OCI-LY7 (cell line): ENCODE data around the gene HOXC6. TPM values are rescaled to one million over a fixed set of nuclear protein-coding genes. Genes with fewer than 3 reads are reported as not detected.

Experiments
- BruUV-seq: library from RNA; stranded (reverse); fragments of 400-500 nt; replicated peaks from 2 replicates; lab custom pipeline; 2021; lab: Mats Ljungman, UMichigan
- CTCF ChIA-PET: fragments of 300-600 bp; sonication (Branson Sonifier 250); formaldehyde crosslinking; loops from one replicate; lab custom pipeline; 2022; ENCODE audit warnings: antibody characterized with exemption; ENCODE audit not compliant: unreplicated experiment; lab: Charles Lee
- POLR2A ChIA-PET: fragments of 300-600 bp; sonication (Branson Sonifier 250); formaldehyde crosslinking; loops from one replicate; lab custom pipeline; 2022; ENCODE audit warnings: antibody characterized with exemption; lab: Charles Lee
- DNase-seq: peaks from one replicate; pipeline ENCODE4 v3.0.0-alpha.2; 2015; ENCODE audit warnings: low spot score
- H2AFZ ChIP-seq: fragments of 200-600 bp; sonication (generic), shearing (Covaris generic); 2 replicates; pipeline ENCODE4 v1.6.1; 2014; ENCODE audit warnings: mild to moderate bottlenecking, antibody characterized with exemption, low read length, moderate library complexity
- H3K27ac ChIP-seq: fragments of 200-600 bp; sonication (generic); 2 replicates; pipeline ENCODE4 v1.5.1; 2014; ENCODE audit warnings: mixed run types, low read depth, mild to moderate bottlenecking, moderate library complexity, low read length, inconsistent platforms; ENCODE audit not compliant: poor library complexity, severe bottlenecking
- H3K36me3 ChIP-seq: fragments of 200-600 bp; sonication (generic); 2 replicates; pipeline ENCODE4 v1.6.1; 2014; ENCODE audit warnings: mild to moderate bottlenecking, antibody characterized with exemption, low read length, moderate library complexity, mixed read lengths; ENCODE audit not compliant: insufficient read depth
- H3K4me1 ChIP-seq: fragments of 200-600 bp; sonication (generic); 2 replicates; pipeline ENCODE4 v1.5.1; 2014; ENCODE audit warnings: mild to moderate bottlenecking, low read length; ENCODE audit not compliant: insufficient read depth, poor library complexity, severe bottlenecking
- H3K4me2 ChIP-seq: fragments of 200-600 bp; sonication (generic); 2 replicates; pipeline ENCODE4 v1.6.1; 2014; ENCODE audit warnings: mild to moderate bottlenecking, low read length
- H3K4me3 ChIP-seq: fragments of 200-600 bp; sonication (generic); 2 replicates; pipeline ENCODE4 v1.5.1; 2014; ENCODE audit warnings: mild to moderate bottlenecking, low read depth, low read length; ENCODE audit not compliant: poor library complexity, severe bottlenecking
- H3K79me2 ChIP-seq: fragments of 200-600 bp; sonication (generic); 2 replicates; pipeline ENCODE4 v1.6.1; 2016; ENCODE audit warnings: low read depth, mild to moderate bottlenecking, low read length, moderate library complexity, mixed read lengths; ENCODE audit not compliant: insufficient read depth
- H3K9me2 ChIP-seq: fragments of 200-600 bp; sonication (generic); 2 replicates; pipeline ENCODE4 v1.6.1; 2016; ENCODE audit warnings: mild to moderate bottlenecking, low read length, mixed read lengths; ENCODE audit not compliant: insufficient read depth
- H3K9me3 ChIP-seq: fragments of 200-600 bp; sonication (generic); 2 replicates; pipeline ENCODE4 v1.6.1; 2014; ENCODE audit warnings: mild to moderate bottlenecking, mixed run types, low read length, mixed read lengths
- H4K20me1 ChIP-seq: fragments of 200-600 bp; sonication (generic); 2 replicates; pipeline ENCODE4 v1.6.1; 2014; ENCODE audit warnings: mild to moderate bottlenecking, antibody characterized with exemption, low read length, moderate library complexity, mixed read lengths; ENCODE audit not compliant: insufficient read depth
- CTCF ChIP-seq: fragments of 200-600 bp; sonication (generic); conservative IDR thresholded peaks from 2 replicates; pipeline ENCODE4 v1.5.1; 2014; ENCODE audit warnings: mild to moderate bottlenecking, antibody characterized with exemption, low read length, moderate library complexity, mixed read lengths
- EZH2phosphoT487 ChIP-seq: fragments of 200-600 bp; sonication (generic); IDR thresholded peaks from 2 replicates; pipeline ENCODE4 v1.6.1; 2018; ENCODE audit warnings: low read depth, borderline replicate concordance, mild to moderate bottlenecking, mixed run types, antibody characterized with exemption, low read length, moderate library complexity, mixed read lengths
- intact Hi-C: fragments of 100-400 bp; cut with micrococcal nuclease; formaldehyde crosslinking; loops from one replicate; pipeline ENCODE4 v1.10.0; 2022; ENCODE audit not compliant: unreplicated experiment
- total RNA-seq, 2 experiments: library from RNA; depleted of rRNA in 1 of 2; stranded (reverse); fragments of >200 nt in 1 of 2; shearing (Covaris generic) in 1 of 2; gene quantifications; 2 replicates each; pipeline ENCODE4 v1.2.3, GENCODE V29; 2014 to 2022

HOXC6 gene
- total RNA-seq, 2 experiments from 2014 or later = 0.92 to 2.7 TPM

GRCh38 chr12:54002278-54002914 is 25.8 kb upstream of the HOXC6 start:
- H3K9me2 ChIP-seq = no peaks in the 10 kb centered on the region
- no peaks in the 10 kb centered on the region; the same call in 1 of the 2 replicates for H4K20me1 ChIP-seq
- BruUV-seq = no TSS peak
- no peaks in the 10 kb centered on the region for H3K36me3 ChIP-seq
- no peak overlapping the region for H3K27ac ChIP-seq
- no peaks in the 10 kb centered on the region for H3K9me3 ChIP-seq
- TF ChIP-seq EZH2phosphoT487 (no peak), CTCF (no peak)
- no peaks in the 10 kb centered on the region for H3K79me2 ChIP-seq
- H2AFZ ChIP-seq = no peak overlapping the region
- no peak overlapping the region for H3K4me3 ChIP-seq
- ChIA-PET CTCF (no interaction called here), POLR2A (no interaction called here)
- intact Hi-C loops = no loop called here
- peaks cover 25% of the 10 kb centered on the region for H3K4me1 ChIP-seq
- no peak for DNase-seq
- H3K4me2 ChIP-seq = no peak overlapping the region

GRCh38 chr12:54002915-54003389 is 25.3 kb upstream of the HOXC6 start:
- Histone ChIP-seq H4K20me1 (no peaks in the 10 kb centered on the region; the same call in 1 of the 2 replicates), H3K79me2 (no peaks in the 10 kb centered on the region), H3K4me1 (peaks cover 25% of the 10 kb centered on the region), H3K36me3 (no peaks in the 10 kb centered on the region), H3K27ac (no peak overlapping the region), H3K4me2 (no peak overlapping the region), H2AFZ (no peak overlapping the region), H3K9me2 (no peaks in the 10 kb centered on the region), H3K4me3 (no peak overlapping the region), H3K9me3 (no peaks in the 10 kb centered on the region)
- TF ChIP-seq EZH2phosphoT487 (no peak), CTCF (no peak)
- ChIA-PET POLR2A (no interaction called here), CTCF (no interaction called here)
- BruUV-seq = no TSS peak
- intact Hi-C loops = no loop called here
- DNase-seq = no peak

- H3K4me3 ChIP-seq = no peak overlapping the region
- H3K9me3 ChIP-seq = no peaks in the 10 kb centered on the region
- H3K27ac ChIP-seq = no peak overlapping the region
- H3K9me2 ChIP-seq = no peaks in the 10 kb centered on the region
- no TSS peak for BruUV-seq
- H3K4me2 ChIP-seq = no peak overlapping the region
- intact Hi-C loops = no loop called here
- DNase-seq = no peak
- peaks cover 25% of the 10 kb centered on the region for H3K4me1 ChIP-seq
- H4K20me1 ChIP-seq = no peaks in the 10 kb centered on the region; the same call in 1 of the 2 replicates
- CTCF ChIA-PET = interaction anchor here (0.8 kb wide), 1 partner anchor 139 kb away, joined by 4 read pairs; no protein-coding TSS in a partner anchor
- H2AFZ ChIP-seq = no peak overlapping the region
- TF ChIP-seq EZH2phosphoT487 (no peak), CTCF (no peak)
- no peaks in the 10 kb centered on the region for H3K79me2 ChIP-seq
- POLR2A ChIA-PET = no interaction called here
- no peaks in the 10 kb centered on the region for H3K36me3 ChIP-seq
Observed at GRCh38 chr12:54003625-54004024, 24.6 kb upstream of the HOXC6 start.
